GM19239 (cell line): ENCODE results near the gene USH1C.

Experiments
- DNase-seq: peaks from one replicate; pipeline ENCODE4 v3.0.0; 2011; ENCODE audit warnings: low spot score; ENCODE audit not compliant: insufficient read length
- FAIRE-seq: peaks from 2 replicates; lab custom pipeline; 2011; peaks lifted over from hg19 to GRCh38; lab: Jason Lieb, UNC

Gene USH1C

DNA sequence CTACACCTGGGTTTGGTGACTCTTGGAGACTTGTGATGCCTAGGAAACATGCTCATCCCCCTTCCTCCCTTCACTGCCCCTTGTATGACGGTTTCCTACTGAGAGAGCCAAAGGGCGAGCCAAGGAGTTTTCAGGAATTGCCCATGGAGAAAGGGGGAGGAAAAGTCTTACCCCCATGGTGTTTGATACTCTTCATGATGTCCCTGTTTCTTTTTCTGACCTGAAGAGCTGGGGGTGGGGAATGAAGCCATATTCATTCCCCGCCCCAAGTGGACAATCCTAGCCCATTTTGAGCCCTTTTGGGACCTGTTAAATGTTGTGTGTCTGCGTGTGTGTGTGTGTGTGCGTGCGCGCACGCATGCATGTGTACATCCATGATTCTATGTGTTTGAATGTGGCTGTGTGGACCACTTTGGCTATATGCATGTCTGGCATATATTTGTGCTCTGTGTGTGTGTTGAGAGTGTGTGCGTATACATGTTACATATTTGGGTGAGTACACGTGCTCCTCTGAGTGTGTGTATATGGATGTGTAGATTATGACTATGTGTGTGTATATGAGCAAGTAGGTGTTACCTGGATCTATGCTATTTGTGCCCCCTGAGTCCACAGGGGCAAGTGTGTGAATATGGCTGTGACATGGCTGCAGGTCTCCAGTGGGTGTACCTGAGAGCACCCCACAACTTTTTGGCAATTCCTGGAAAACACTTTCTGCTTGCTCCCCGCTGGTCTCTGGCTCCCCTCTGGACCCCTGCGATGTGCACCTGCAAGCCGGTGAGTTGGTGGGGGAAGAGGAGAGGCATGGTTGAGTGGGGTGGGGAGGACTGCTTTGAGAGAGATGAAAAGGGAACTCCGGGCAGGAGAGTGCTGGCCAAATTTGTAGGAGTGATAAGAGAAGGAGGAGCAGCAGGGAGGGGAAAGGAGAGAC is 27.5 kb upstream of the USH1C start:
- no peak for FAIRE-seq

DNA sequence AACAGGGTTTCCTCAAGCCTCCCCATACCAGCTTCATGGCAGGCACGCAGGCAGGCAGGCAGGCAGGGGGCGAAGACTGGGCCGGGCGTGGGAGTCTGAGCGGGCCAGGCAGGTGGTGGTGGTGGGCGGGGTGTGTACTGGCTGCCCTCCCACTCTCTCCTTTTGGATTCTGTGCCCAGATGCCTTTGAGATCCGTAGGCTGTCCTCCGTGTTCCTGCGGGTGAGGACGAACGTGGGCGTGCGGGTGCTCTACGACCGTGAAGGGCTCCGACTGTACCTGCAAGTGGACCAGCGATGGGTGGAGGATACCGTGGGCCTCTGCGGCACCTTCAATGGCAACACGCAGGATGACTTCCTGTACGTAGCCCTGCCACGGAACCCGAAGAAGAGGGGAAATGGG is 25.8 kb upstream of the USH1C start:
- no peak for FAIRE-seq
- DNase-seq = no peak

More for the DNA sequence above, 27.5 kb upstream of the USH1C start:
- DNase-seq = no peak

DNA sequence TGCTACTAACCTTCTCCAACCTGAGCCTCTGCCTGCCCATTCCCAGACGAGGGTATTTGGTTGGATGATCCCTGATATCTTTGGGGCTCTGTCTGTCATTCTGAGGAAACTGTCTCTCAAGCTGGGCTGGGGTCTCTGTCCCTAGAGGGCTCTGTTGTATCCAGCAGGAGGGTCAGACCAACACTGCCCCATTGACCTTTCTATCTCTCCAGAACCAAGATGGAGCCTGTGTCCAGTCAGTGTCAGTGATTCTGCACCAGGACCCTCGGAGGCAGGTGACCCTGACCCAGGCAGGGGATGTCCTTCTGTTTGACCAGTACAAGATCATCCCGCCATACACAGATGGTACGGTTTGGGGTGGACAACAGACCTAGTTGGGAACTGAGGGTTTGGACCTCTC is 24.7 kb upstream of the USH1C start:
- DNase-seq (no peak), FAIRE-seq (no peak)

DNA sequence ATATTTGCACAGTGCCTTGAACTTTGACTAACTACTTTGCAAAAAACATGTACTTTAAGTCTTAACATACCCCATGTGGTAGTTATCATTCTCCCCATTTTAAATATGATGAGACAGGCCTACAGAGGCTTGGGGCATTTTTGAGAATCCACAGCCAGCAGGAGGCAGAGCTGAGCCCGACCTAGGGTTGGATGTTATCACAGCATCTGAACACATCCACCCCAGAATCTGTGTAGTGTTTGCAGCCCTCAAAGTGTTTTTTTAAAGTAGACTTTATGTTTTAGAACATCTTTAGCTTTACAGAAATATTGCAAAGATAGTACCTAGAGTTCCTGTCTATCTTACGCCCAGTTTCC is 20.4 kb upstream of the USH1C start:
- DNase-seq = no peak
- no peak for FAIRE-seq

DNA sequence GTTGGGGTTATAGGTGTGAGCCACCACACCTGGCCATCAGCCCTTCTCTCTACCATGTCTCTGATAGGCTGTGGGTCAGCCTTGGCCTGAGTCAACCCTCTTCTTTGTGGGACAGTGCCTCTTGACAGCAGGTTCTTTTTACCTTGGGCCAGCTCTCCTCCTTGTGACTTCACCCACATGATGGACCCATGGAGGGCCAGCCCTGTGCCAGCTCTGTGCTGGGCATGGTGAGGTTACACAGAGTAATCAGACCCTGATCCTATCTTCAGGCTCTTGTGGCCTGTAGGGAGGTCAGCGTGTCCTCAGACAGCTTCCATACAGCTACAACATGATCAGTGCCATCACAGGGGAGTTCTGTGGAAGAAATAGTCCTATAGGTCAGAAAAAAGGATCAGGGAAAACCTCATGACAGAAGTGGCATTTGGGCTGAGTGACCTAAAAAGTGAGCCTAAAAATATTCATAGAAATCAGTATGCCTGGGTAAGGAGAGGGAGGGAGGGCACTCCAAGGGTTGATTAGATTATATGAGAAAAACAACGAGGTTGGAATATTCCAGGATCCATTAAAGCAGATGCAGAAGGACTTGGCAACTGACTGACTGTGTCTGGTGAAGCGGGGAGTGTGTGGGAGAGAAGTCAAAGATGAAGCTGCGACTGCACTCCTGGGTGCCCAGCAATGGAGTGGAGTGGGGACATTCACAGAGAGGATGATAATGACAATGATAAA is 19.9 kb upstream of the USH1C start:
- FAIRE-seq (no peak), DNase-seq (no peak)

DNA sequence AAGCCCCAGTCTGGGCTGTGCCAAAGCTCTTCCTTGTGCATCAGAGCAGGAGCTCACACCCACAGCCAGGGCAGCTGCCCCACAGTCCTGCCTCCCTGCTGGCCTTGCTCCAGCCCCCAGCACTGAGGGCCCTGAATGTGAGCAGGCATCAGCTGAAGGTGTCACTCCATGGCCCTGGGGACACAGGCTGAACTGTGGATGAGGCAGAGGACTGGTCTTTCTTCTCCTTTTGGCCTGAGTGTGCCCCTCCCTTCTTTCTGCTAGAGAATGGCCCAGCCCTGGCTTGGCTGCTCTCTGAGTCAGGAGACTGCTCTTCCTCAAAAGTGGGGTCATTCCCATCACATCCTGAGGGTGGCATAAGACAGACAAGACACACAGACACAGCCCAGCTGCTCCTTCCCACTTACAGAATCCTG is 19.0 kb upstream of the USH1C start:
- DNase-seq (no peak), FAIRE-seq (no peak)

DNA sequence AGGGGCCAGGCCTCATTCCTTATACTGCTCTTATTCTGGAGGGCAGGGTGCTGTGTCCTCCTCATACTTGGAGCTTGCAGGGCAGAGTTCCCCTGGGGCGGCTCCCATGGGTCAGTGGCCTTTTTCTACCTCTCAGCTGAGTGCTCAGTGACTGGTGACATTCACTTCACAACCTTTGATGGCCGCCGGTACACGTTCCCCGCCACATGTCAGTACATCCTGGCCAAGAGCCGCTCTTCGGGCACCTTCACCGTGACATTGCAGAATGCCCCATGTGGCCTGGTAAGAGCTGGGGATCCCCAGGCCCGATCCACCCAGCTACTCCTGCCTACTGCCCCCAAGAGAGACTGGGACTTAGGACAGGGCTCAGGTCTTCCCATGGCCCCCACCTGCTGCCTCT is 17.3 kb upstream of the USH1C start:
- FAIRE-seq (no peak), DNase-seq (no peak)

DNA sequence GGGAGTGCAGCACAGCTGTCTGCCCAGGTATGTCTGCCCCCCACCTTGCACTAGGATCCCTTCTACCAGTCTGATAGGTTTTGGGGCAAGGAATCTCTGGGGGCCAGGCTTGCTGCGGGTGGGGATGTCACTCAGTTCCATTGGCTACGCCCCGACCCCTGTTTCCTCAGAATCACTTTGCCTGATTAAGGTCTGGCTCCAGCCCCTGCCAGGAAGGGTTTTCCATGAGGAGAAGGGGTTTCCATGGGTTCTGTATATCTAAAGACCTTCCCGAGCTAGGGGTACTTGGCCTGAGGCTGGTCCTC is 16.8 kb upstream of the USH1C start:
- DNase-seq = no peak
- no peak for FAIRE-seq

DNA sequence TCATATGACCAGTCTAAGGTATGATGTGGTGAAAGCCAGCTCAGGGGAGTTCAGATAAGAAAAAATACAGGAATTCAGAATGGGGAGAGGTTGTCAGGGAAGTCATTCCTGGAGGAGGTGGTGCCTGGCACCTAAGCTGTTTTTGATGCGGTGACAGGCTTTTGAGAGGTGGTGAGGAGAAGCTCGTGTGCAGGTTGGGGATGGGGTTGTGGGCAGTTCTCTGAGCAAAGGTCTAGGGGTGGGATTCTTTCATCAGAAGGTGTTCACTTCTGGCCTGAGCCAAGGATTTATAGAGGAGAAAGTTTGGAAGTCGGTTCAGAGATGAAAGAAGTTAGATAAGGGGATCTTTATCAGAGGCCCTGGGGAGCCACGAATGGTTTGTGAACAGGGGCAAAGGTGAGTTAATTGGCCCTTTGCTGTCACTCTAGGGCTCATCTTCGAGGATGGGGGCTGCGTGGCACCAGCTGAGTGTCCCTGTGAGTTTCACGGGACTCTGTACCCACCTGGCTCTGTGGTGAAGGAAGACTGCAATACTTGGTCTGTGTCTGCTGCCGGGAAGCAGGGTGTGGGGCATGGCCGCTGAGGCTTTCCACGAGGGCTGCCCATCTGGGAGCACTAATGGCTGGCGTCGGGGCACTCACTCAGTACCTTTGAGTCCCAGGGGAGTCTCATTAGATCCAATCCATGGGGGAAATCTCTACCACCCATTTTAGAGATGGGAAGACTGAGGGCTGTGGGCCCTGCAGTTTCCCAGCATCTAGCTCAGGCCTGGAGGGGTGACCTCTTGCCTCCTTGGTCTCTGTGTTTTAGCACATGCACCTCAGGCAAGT is 16.3 kb upstream of the USH1C start:
- FAIRE-seq (no peak), DNase-seq (no peak)

DNA sequence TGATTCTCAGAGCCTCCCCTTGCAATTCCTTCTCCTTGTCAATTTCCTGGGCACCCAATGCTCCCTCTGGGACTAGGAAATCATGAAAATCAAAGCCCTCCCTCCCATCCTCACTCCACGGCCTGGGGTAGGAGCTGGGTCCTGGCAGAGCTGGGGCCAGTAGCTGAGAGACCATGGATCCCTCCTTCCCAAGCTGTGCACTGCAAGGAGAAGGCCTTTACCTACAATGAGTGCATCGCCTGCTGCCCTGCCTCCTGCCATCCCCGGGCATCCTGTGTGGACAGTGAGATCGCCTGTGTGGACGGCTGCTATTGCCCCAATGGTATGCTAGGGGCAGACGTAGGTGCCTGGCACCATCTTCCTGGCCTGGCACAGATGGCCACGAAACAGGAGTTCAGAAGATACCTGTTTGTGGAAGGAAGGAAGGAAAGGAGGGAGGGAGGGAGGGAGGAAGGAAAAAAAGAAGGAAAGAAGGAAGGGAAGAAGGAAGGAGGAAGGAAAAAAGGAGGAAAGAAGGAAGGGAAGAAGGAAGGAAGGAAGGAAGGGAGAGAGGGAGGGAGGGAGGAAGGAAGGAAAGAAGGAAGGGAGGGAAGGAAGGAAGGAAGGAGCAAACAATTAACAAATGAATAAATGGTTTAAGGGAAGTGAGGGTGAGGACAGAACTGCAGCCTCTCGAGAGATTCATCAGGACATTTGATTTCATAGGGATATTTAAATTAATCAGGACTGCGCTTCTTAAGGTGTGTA is 15.3 kb upstream of the USH1C start:
- no peak for DNase-seq
- no peak for FAIRE-seq

DNA sequence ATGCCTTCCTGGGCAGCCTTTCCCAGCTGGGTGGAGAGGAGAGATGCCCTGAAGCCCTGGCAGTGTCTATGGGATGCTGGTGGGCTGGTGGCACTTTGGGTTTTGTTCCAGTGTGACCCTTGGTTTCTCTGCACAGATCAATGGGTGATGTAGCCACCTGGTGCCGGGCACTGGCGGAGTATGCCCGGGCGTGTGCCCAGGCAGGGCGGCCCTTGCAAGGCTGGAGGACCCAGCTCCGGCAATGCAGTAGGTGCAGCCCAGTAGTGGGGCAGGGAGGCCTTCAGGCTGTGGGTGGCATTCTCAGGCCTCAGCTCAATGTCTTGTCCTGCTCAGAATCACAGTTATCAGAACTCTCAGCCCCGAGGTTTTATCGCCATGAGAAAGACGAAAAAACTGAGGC is 14.7 kb upstream of the USH1C start:
- no peak for FAIRE-seq
- DNase-seq = no peak

DNA sequence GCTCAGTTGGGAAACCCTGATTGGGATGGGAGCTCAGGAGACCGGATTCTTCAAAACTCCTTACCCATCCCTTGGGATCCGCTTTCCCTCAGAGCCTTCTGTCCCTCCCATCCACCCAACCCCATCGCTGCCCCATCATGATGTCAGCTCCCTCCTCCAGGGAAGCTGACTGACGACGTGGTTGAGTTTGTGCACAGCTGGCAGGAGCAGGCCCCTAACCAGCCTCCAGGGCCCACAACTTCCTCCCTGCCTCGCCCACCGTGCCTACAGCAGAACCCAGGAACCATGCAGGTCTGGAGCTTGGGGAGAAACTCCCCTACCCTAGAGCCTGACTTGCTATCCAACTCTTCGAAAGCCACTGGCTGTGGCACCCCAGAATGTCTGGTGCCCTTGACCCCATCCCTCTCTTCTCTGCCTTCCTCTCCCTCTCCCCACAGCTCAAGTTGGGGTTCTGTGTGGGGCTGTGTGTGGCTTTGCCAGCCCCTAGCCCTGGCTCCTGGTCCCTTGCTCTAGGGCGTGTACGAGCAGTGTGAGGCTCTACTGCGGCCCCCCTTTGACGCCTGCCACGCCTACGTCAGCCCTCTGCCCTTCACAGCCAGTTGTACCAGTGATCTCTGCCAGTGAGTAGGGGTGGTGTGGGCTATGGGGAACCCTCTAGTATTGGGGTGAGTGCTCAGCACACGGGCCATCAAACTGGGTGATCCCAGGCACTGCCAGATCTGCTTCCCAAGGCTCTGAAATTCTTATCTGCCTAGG is 14.0 kb upstream of the USH1C start:
- no peak for FAIRE-seq

DNA sequence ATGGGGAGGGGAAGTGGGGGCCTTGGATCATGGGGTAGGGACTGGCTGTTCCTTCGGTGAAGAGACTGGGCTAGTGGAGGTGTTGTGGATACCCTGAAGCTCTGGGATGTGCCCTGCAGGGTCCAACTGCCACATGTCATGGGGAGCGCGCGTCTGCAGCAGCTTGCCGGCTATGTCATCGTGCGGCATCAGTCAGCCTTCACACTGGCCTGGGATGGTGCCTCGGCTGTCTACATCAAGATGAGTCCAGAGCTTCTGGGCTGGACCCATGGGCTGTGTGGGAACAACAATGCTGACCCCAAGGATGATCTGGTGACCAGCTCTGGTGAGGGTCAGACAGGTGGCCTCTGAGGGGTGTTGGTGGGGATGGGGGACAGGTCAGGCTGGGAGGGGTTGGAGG is 12.8 kb upstream of the USH1C start:
- FAIRE-seq = no peak
- DNase-seq = no peak

More for the DNA sequence above, 14.0 kb upstream of the USH1C start:
- DNase-seq = no peak

DNA sequence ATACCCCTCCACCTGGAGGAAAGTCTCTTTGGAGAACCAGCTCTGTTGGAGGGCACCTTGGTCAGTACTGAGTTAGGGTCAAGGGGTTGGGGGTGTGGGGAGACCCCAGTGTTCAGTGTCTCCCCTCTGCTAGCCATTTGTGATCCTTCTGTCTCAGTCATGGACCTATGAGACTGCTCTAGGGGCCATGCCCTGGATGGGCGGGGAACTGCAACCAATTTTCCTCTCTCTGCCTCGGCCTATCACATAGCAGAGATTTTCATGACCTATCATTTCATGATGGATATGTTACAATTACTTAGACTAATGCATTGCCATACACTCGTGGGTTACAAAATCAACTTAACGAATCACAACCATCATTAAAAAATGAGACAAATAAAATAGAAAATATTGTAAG is 10.3 kb upstream of the USH1C start:
- FAIRE-seq = no peak
- DNase-seq = no peak

DNA sequence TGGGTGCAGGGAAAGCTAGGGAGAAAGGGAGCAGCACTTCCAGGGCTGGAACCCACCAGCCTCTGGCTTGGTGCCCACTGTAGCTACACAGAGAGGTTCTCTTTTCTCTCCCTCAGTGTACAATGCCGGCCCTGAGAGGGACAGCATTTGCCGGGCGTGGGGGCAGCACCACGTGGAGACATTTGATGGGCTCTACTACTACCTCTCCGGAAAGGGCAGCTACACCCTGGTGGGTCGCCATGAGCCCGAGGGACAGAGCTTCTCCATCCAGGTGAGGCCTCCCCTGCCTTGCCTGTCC is 9.0 kb upstream of the USH1C start:
- no peak for FAIRE-seq

DNA sequence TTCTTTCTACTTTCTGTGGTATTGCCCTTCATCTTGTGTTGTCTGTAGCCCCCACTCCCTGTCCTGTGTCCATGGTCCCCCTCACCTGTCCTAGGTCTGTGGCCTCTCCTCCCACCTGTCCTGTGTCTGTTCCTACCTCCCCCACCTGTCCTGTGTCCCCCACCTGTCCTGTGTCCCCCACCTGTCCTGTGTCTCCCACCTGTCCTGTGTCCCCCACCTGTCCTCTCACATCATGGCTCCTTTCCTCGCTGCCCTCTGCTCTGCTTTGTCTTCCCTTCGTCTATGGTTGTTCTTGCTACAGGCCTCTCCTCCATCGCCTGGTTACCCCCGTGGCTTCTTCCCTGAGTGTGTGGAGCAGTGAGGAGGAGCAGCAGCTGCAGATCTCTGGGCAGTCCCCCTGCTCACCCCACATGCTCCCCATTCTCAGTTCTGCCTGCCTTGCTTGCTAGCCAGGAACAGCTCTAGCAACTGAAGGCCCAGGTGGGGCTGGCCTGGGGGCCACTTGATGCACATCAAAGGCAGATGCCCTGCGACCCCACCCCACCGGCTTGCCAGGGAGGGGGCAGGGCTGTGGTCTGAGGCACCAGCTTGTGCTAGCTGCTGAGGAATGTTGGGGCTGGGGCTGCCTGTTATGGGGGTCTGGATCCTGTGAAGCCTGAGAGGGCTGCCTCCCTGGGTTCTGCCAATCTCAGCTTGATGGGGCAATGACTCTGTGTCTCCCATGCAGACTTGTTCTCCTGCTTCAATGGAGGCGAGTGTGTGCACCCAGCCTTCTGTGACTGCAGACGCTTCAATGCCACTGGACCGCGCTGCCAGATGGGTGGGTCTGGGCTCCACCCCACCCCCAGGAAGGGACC is 8.4 kb upstream of the USH1C start:
- DNase-seq = no peak
- no peak for FAIRE-seq

More for the DNA sequence above, 9.0 kb upstream of the USH1C start:
- DNase-seq = no peak

DNA sequence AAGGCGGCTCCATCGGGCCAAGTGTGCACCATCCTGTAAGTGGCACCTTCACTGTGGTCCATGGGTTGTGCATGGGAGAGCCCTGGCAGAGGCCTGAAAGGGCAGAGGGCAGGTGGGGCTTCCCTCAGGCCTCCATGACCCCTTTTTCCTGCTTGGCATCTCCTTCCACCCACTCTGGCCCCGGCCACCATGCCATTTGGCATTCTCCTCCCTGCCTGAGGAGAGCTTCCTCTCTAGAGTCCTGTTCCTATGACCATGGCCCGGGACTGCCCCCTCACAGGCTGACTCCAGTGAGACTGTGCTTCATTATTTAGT is 7.8 kb upstream of the USH1C start:
- FAIRE-seq (no peak), DNase-seq (no peak)

DNA sequence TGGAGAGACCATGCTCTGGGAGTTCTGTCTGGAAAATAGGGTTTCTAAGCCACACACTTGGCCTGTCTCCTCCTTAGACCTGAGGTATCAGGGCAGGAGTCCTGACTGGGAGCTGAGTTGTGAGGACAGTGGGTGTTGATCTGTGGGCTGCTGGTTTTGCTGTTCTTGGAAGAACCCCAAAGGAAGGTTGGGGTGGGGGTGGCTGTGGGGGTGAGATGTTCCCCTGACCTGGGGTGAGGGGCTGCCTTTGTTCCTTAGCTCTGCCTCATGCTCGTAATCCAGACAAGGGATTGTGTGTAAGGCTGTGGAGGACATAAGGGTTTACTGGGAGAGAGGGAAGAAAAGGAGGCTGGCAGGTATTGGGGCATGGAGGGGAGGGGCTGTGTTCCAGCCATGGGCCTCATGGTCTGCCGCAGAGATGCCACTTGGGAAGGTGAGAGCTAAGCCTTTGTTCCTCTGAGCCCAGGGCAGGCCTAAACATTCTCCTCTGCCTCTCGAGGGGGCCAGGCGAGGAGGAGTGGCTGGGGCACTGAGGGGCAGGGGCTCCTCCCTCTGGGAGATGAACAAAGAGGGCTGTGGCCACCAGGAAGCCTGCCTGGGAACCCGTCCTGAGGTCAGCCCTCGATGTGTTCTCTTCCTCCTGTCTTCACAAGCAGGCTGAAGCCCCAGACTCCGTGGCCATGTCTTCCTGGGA is 7.3 kb upstream of the USH1C start:
- DNase-seq = no peak
- FAIRE-seq = no peak
